Sigmoid colon (tissue), 7 donors: ENCODE results near the gene GLIPR2. TPM values are rescaled to one million over a fixed set of nuclear protein-coding genes. Genes with fewer than 3 reads are reported as not detected.

Source experiments
- DNase-seq: peaks from one replicate; pipeline ENCODE4 v3.0.0-alpha.2; 2019
- H3K27ac ChIP-seq, 4 donors: fragments of 200-600 bp; sonication (generic); one replicate each; pipeline ENCODE4 v1.5.1; 2016 to 2019; ENCODE audit warnings: mild to moderate bottlenecking in 1 of 4
- H3K27me3 ChIP-seq, 3 donors: fragments of 200-600 bp; sonication (generic); one replicate each; pipeline ENCODE4 v1.5.1; 2019; ENCODE audit warnings: mild to moderate bottlenecking in 1 of 3
- H3K36me3 ChIP-seq, 4 donors: fragments of 200-600 bp; sonication (generic); one replicate each; pipeline ENCODE4 v1.5.1; 2016 to 2019
- H3K4me1 ChIP-seq, 4 donors: fragments of 200-600 bp; sonication (generic); one replicate each; pipeline ENCODE4 v1.5.1; 2017 to 2019
- H3K4me3 ChIP-seq, 4 donors: fragments of 200-600 bp; sonication (generic); one replicate each; pipeline ENCODE4 v1.5.1; 2017 to 2019; ENCODE audit warnings: mild to moderate bottlenecking in 2 of 4, moderate library complexity in 1 of 4
- H3K9me3 ChIP-seq, 4 donors: fragments of 200-600 bp in 3 of 4; sonication (generic) in 3 of 4; one replicate each; pipeline versions ENCODE4 v1.5.1 to v1.6.1; 2013 to 2019
- CTCF ChIP-seq, 4 experiments: fragments of 450-650 bp in 3 of 4; fragments of 200-600 bp in 1 of 4; IDR thresholded peaks; one replicate each; pipeline ENCODE4 v1.5.1; 2016 to 2019; ENCODE audit warnings: antibody characterized with exemption in 4 of 4, mild to moderate bottlenecking in 3 of 4, moderate library complexity in 2 of 4
- EP300 ChIP-seq, 4 donors: sonication (generic); formaldehyde crosslinking; IDR thresholded peaks; one replicate each; pipeline ENCODE4 v1.6.1; 2017; ENCODE audit warnings: antibody characterized with exemption in 4 of 4
- POLR2A ChIP-seq, 2 donors: fragments of 450-650 bp; IDR thresholded peaks; one replicate each; pipeline ENCODE4 v1.6.1; 2016; ENCODE audit warnings: antibody characterized with exemption in 2 of 2, mild to moderate bottlenecking in 2 of 2, moderate library complexity in 2 of 2
- POLR2AphosphoS5 ChIP-seq, 4 donors: sonication (generic); formaldehyde crosslinking; IDR thresholded peaks; one replicate each; pipeline ENCODE4 v1.6.1; 2017; ENCODE audit warnings: antibody characterized with exemption in 4 of 4
- WGBS, 2 donors: extraction: QIAGEN DNeasy Blood & Tissue Kit; methylation state at CpG; one replicate each; pipeline ENCODE4 v1.1.7; 2013; 5-methylcytosine and 5-hydroxymethylcytosine counted together
- intact Hi-C: fragments of 100-400 bp; cut with DNase I; formaldehyde crosslinking; loops from one replicate; pipeline ENCODE4 v1.15.1; 2023
- polyA plus RNA-seq, 3 donors: library from polyadenylated mRNA; stranded (reverse); fragments of 200-250 nt; gene quantifications; one replicate each; pipeline ENCODE4 v1.2.3, GENCODE V29; 2013
- total RNA-seq, 4 donors: library from RNA; depleted of rRNA; stranded (reverse); fragments of >200 nt; gene quantifications; one replicate each; pipeline ENCODE4 v1.1.0, GENCODE V29; 2016
- donor health status: healthy with polysubstance abuse.
- donor health status: Bipolar disorder and iron deficiency.
- donor health status: healthy.

GLIPR2 gene
- total and polyA plus RNA-seq, 7 donors, result 29.8 to 90.6 (median 57.3) TPM

GRCh38 chr9:36092509-36093215, 43.9 kb upstream of the GLIPR2 start:
- Histone ChIP-seq H3K9me3 (no peaks in the 10 kb centered on the region), H3K27me3 (no peaks in the 10 kb centered on the region), H3K4me1 (peaks cover 0 to 15% (median 4%) of the 10 kb centered on the region in 4 donors), H3K36me3 (no peaks in the 10 kb centered on the region), H3K4me3 (no peak overlapping the region), H3K27ac (peak overlapping the region in 2 of 4 donors; percentile 4 to 8)
- TF ChIP-seq POLR2AphosphoS5 (IDR thresholded peaks at IDR 0.05) (no peak), CTCF (IDR thresholded peaks at IDR 0.05) (no peak), POLR2A (IDR thresholded peaks at IDR 0.05) (no peak), EP300 (IDR thresholded peaks at IDR 0.05) (no peak)
- intact Hi-C loops, result no loop called here
- DNase-seq, result no peak
- 63 to 70% methylated on average over 9 of the region's 9 CpGs for WGBS, 2 donors

- no peaks in the 10 kb centered on the region for H3K9me3 ChIP-seq
- intact Hi-C loops, result no loop called here
- H3K4me3 ChIP-seq, result no peak overlapping the region
- peaks cover 0 to 15% (median 4%) of the 10 kb centered on the region in 4 donors for H3K4me1 ChIP-seq
- TF ChIP-seq POLR2AphosphoS5 (IDR thresholded peaks at IDR 0.05) (no peak), POLR2A (IDR thresholded peaks at IDR 0.05) (no peak), EP300 (IDR thresholded peaks at IDR 0.05) (no peak)
- 93% methylated on average over 2 of the region's 2 CpGs for WGBS, 2 donors
- DNase-seq, result no peak
- no peaks in the 10 kb centered on the region for H3K36me3 ChIP-seq
- H3K27me3 ChIP-seq, result no peaks in the 10 kb centered on the region
- no peak overlapping the region for H3K27ac ChIP-seq
Observed at GRCh38 chr9:36093384-36093783, 43.1 kb upstream of the GLIPR2 start.

- Histone ChIP-seq H3K36me3 (no peaks in the 10 kb centered on the region), H3K9me3 (no peaks in the 10 kb centered on the region), H3K27me3 (no peaks in the 10 kb centered on the region), H3K27ac (no peak overlapping the region), H3K4me3 (no peak overlapping the region), H3K4me1 (peaks cover 0 to 4% (median 0%) of the 10 kb centered on the region in 4 donors)
- intact Hi-C loops, result loop anchor here (5.0 kb wide), 1 partner anchor 228 kb away; no protein-coding TSS in a partner anchor
- TF ChIP-seq POLR2AphosphoS5 (IDR thresholded peaks at IDR 0.05) (no peak), EP300 (IDR thresholded peaks at IDR 0.05) (no peak), POLR2A (IDR thresholded peaks at IDR 0.05) (no peak), CTCF (IDR thresholded peaks at IDR 0.05) (no peak)
- no peak for DNase-seq
- 72 to 94% methylated on average over 1 of the region's 1 CpG for WGBS, 2 donors
Observed at GRCh38 chr9:36099718-36100117, 36.8 kb upstream of the GLIPR2 start.

GRCh38 chr9:36100532-36100931, 36.0 kb upstream of the GLIPR2 start:
- Histone ChIP-seq H3K4me1 (peaks cover 0 to 4% (median 0%) of the 10 kb centered on the region in 4 donors), H3K36me3 (peaks cover 0 to 8% (median 0%) of the 10 kb centered on the region in 4 donors), H3K4me3 (no peak overlapping the region), H3K27ac (no peak overlapping the region), H3K9me3 (no peaks in the 10 kb centered on the region), H3K27me3 (no peaks in the 10 kb centered on the region)
- WGBS, 2 donors, result 81 to 86% methylated on average over 3 of the region's 3 CpGs
- intact Hi-C loops, result loop anchor here (5.0 kb wide), 1 partner anchor 227 kb away; no protein-coding TSS in a partner anchor
- no peak for DNase-seq
- TF ChIP-seq CTCF (IDR thresholded peaks at IDR 0.05), result no peak
- no peak for TF ChIP-seq POLR2AphosphoS5 (IDR thresholded peaks at IDR 0.05)
- no peak for TF ChIP-seq POLR2A (IDR thresholded peaks at IDR 0.05)
- TF ChIP-seq EP300 (IDR thresholded peaks at IDR 0.05), result no peak

GRCh38 chr9:36101916-36102741, 34.4 kb upstream of the GLIPR2 start:
- no peak overlapping the region for H3K4me3 ChIP-seq
- peaks cover 0 to 4% (median 0%) of the 10 kb centered on the region in 4 donors for H3K4me1 ChIP-seq
- H3K9me3 ChIP-seq, result no peaks in the 10 kb centered on the region
- DNase-seq, result no peak
- WGBS, 2 donors, result 31 to 79% methylated on average over 4 of the region's 4 CpGs
- H3K27me3 ChIP-seq, result no peaks in the 10 kb centered on the region
- H3K36me3 ChIP-seq, result peaks cover 0 to 11% (median 0%) of the 10 kb centered on the region in 4 donors
- intact Hi-C loops, result loop anchor here (2.0 to 5.0 kb wide), 2 partner anchors 89 to 225 kb away; partner anchors contain the start of gene CLTA
- peak overlapping the region in 2 of 4 donors; percentile 21 to 37 for H3K27ac ChIP-seq
- TF ChIP-seq CTCF (IDR thresholded peaks at IDR 0.05) (no peak), EP300 (IDR thresholded peaks at IDR 0.05) (no peak), POLR2AphosphoS5 (IDR thresholded peaks at IDR 0.05) (no peak), POLR2A (IDR thresholded peaks at IDR 0.05) (no peak)
